K562 (cell line): ENCODE results near the gene OSBP2. TPM values are rescaled to one million over a fixed set of nuclear protein-coding genes. Genes with fewer than 3 reads are reported as not detected.
A peak's percentile ranks its signal among the peaks of the same experiment; 100 is the strongest.

Experiments
- AFF1 ChIP-seq, 2 experiments: fragments of 450-650 bp; IDR thresholded peaks; 2 replicates each; pipeline ENCODE4 v1.6.1; 2018; ENCODE audit warnings: mild to moderate bottlenecking in 2 of 2, low read depth in 1 of 2; ENCODE audit not compliant: partially characterized antibody in 2 of 2
- CCNT2 ChIP-seq: IDR thresholded peaks from 2 replicates; pipeline ENCODE4 v1.6.1; 2011; ENCODE audit warnings: borderline replicate concordance, low read depth, mild to moderate bottlenecking, moderate library complexity, mixed read lengths, low read length; ENCODE audit not compliant: insufficient read length; ENCODE audit errors: extremely low read depth
- EP300 ChIP-seq: IDR thresholded peaks from 2 replicates; pipeline ENCODE4 v1.6.1; 2012; ENCODE audit warnings: low read length, improper control_type of control experiment
- EP400 ChIP-seq: fragments of 450-650 bp; IDR thresholded peaks from 2 replicates; pipeline ENCODE4 v1.6.1; 2017; ENCODE audit warnings: antibody characterized with exemption, mild to moderate bottlenecking, moderate library complexity
- KDM1A ChIP-seq, 2 experiments: fragments of 450-650 bp; IDR thresholded peaks; 2 replicates each; pipeline ENCODE4 v1.6.1; 2016; ENCODE audit warnings: mild to moderate bottlenecking in 2 of 2
- LEF1 ChIP-seq: fragments of 450-650 bp; IDR thresholded peaks from 2 replicates; pipeline ENCODE4 v1.6.1; 2016; ENCODE audit warnings: mild to moderate bottlenecking
- MAFF ChIP-seq: IDR thresholded peaks from 2 replicates; pipeline ENCODE4 v1.6.1; 2012; ENCODE audit warnings: low read length, improper control_type of control experiment
- MITF ChIP-seq: IDR thresholded peaks from 2 replicates; pipeline ENCODE4 v1.6.1; 2014; ENCODE audit warnings: antibody characterized with exemption
- NCOR1 ChIP-seq: fragments of 450-650 bp; IDR thresholded peaks from 2 replicates; pipeline ENCODE4 v1.6.1; 2016; ENCODE audit warnings: mild to moderate bottlenecking, moderate library complexity
- NFE2 ChIP-seq: IDR thresholded peaks from 2 replicates; pipeline ENCODE4 v1.6.1; 2014; ENCODE audit warnings: antibody characterized with exemption, low read depth
- PBX2 ChIP-seq, 2 experiments: IDR thresholded peaks in 1 of 2; conservative IDR thresholded peaks in 1 of 2; 2 replicates each; pipeline ENCODE4 v1.6.1; 2016; ENCODE audit warnings: low read depth in 2 of 2, mild to moderate bottlenecking in 1 of 2, missing compliant biosample characterization in 1 of 2, missing genetic modification characterization in 1 of 2, moderate library complexity in 1 of 2
- PML ChIP-seq: IDR thresholded peaks from 2 replicates; pipeline ENCODE4 v1.6.1; 2012; ENCODE audit warnings: low read length, inconsistent platforms
- POLR2AphosphoS5 ChIP-seq: IDR thresholded peaks from 2 replicates; pipeline ENCODE4 v1.6.1; 2011; ENCODE audit warnings: mild to moderate bottlenecking, low read depth, low read length, moderate library complexity; ENCODE audit not compliant: control insufficient read depth, insufficient read depth
- TEAD4 ChIP-seq, 2 experiments: sonication (generic) in 1 of 2; formaldehyde crosslinking in 1 of 2; IDR thresholded peaks; 2 replicates each; pipeline versions ENCODE4 v1.6.1 to v1.8.0; 2012 to 2022; ENCODE audit warnings: borderline replicate concordance in 1 of 2, inconsistent platforms in 1 of 2, low read length in 1 of 2, mild to moderate bottlenecking in 1 of 2, missing genetic modification reagents in 1 of 2
- ZNF592 ChIP-seq: fragments of 450-650 bp; IDR thresholded peaks from 2 replicates; pipeline ENCODE4 v1.6.1; 2017; ENCODE audit warnings: antibody characterized with exemption, mild to moderate bottlenecking
- polyA plus RNA-seq, 8 experiments: library from polyadenylated mRNA; depleted of rRNA in 4 of 8; stranded (reverse) in 5 of 8; unstranded in 3 of 8; fragments of >200 nt; fragmentation: Nextera tagmentation in 2 of 8; fragmentation: Illumina TruSeq in 1 of 8; extraction: Ambion mirVana in 2 of 8; extraction: Trizol in 1 of 8; gene quantifications; 2 replicates each; pipeline versions ENCODE4 v1.2.1 to v1.2.3, GENCODE V29; 2011 to 2014; ENCODE audit warnings: inconsistent platforms in 1 of 8, missing spikeins in 1 of 8
- total RNA-seq, 7 experiments: library from RNA; depleted of rRNA in 6 of 7; stranded (reverse); fragments of >200 nt in 6 of 7; fragmentation: Illumina TruSeq in 2 of 7; extraction: Trizol in 2 of 7; gene quantifications; 2 replicates each; pipeline versions ENCODE4 v1.2.1 to v1.2.3, GENCODE V29; 2011 to 2021; ENCODE audit warnings: low replicate concordance in 1 of 7

Gene OSBP2
- total and polyA plus RNA-seq, 9 of the 15 experiments (the other 6 are each of a cell fraction or from before 2014, with no cell fraction given) = 0.52 to 29.5 (median 21.6) TPM

GRCh38 chr22:30728826-30729225 is 34.2 kb downstream of the OSBP2 start (continued):
- TF ChIP-seq POLR2AphosphoS5 = 0 out of 2 replicates have a peak, but pooled peaks have one; percentile 41
- TF ChIP-seq MITF = 0 out of 2 replicates have a peak, but pooled peaks have one; percentile 15
- TF ChIP-seq NCOR1 = peak; percentile 76
- TF ChIP-seq ZNF592 = 0 out of 2 replicates have a peak, but pooled peaks have one; percentile 30
- TF ChIP-seq LEF1 = peak; percentile 62
- 0 out of 2 replicates have a peak, but pooled peaks have one; percentile 11 for TF ChIP-seq EP400
- peak in 1 of 2 experiments; percentile 56 for TF ChIP-seq AFF1 (IDR thresholded peaks at IDR 0.05; ENCODE audit: low read depth in 1 of 2, partially characterized antibody in 2 of 2)
- TF ChIP-seq EP300 = peak; percentile 84
- peak; percentile 94 for TF ChIP-seq NFE2
- peak; percentile 64 for TF ChIP-seq PML
- no peak for TF ChIP-seq PBX2 (CRISPR knock-in tag; IDR thresholded peaks at IDR 0.05; ENCODE audit: low read depth)
- no peak for TF ChIP-seq PBX2 (tag; conservative IDR thresholded peaks at IDR 0.05; ENCODE audit: low read depth)
- TF ChIP-seq TEAD4 (IDR thresholded peaks at IDR 0.05; ENCODE audit: low read length) = peak; percentile 89
- no peak for TF ChIP-seq TEAD4 (CRISPR knock-in tag; IDR thresholded peaks at IDR 0.05; ENCODE audit: borderline replicate concordance)
- peak; percentile 88 for TF ChIP-seq MAFF
- peak; percentile 36 for TF ChIP-seq CCNT2
- TF ChIP-seq KDM1A (IDR thresholded peaks at IDR 0.05) = peak; percentile 33 to 38; a peak in 1 of 4 replicates
